Panc1 (cell line): ENCODE data around the gene CIB4.

ENCODE experiments used
- CTCF ChIP-seq: fragments of 450-650 bp; IDR thresholded peaks from 2 replicates; pipeline ENCODE4 v1.5.1; 2017; ENCODE audit warnings: mild to moderate bottlenecking
- POLR2AphosphoS5 ChIP-seq: IDR thresholded peaks from 2 replicates; pipeline ENCODE4 v1.6.1; 2012; ENCODE audit warnings: mild to moderate bottlenecking, low read depth, low read length, moderate library complexity

- TF ChIP-seq CTCF (no peak), POLR2AphosphoS5 (no peak)
These were observed 33.6 kb upstream of the CIB4 start for GRCh38 chr2:26674771-26675170.
